IPS-NIHi11 (cell line): ENCODE data around the gene SYNC.
"Not testable (repeated sequence)": the region's sequence is repeated elsewhere in the genome, so short reads cannot be mapped to it uniquely, and the experiment has no call there.

Source experiments
- DNase-seq: peaks from one replicate; pipeline ENCODE4 v3.0.0; 2012; ENCODE audit warnings: mixed read lengths, low spot score

The SYNC gene

DNA sequence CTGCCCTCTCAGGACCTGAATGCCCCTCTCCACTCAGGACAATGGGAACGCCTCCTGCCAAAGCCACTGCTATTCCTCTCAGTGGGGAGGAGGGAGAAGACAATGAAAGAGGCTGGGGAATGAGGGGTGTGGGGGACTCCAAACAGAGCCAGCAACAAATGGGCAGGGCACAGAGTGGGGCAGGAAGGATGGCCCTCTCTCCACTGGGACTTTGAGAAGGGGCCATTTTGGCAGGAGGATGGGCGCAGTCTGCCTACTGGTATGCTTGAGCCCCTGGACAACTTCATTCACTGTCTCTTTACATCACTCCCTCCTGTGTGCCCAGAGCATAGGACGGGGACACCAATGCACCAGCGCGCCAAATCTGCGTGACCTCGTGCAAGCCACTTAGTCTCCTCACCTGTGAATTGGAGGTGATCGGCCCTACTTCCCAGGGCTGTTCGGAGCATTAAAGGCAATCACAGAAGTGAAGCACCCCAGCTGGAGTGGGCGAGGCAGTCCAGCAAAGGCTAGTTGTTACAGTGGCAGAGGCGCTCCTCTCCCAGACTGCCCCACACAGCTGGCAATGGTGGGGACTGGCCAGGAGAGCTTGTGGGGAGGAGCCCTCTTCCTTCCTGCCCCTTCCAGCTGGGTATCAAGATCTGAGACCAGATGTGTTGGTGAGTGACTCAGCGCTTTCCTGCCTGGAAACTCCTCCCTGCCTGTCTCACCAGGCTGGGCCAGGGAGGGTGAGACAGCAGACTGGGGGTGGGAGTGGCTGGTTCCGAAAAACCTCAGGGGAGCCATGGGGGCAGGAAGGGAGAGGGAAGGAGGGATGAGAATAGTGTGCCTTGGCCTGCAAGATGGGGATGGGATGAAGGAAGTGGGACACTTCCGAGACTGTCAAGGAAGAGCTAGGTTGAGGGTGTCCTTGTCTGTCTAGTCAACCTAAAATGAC lies 22.4 kb upstream of the SYNC start:
- peak; percentile 68 for DNase-seq

- DNase-seq: no peak
Observed at GRCh38 chr1:32719681-32720275, 17.2 kb upstream of the SYNC start.

DNA sequence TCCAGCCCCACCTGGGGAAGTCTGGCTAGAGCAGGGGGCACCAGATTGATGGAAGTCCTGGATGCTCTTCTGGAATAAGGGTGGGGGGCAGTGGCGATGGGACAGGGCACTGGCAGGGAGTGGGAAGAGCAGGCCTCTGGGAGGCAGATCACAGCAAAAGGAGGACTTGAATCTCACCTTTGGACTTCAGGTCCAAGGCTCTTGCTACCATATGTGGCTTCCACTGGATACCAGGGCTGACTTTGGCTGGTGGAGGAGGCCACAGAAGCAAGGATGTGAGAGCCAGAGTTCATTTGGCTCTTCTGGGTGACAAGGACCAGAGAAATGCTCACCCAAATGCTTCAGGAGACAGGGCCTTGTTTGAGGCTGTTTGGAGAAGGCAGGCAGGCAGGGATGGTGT lies 16.0 kb upstream of the SYNC start:
- DNase-seq: no peak

GRCh38 chr1:32718036-32718435 lies 15.5 kb upstream of the SYNC start:
- DNase-seq: no peak

- no peak for DNase-seq
Observed at GRCh38 chr1:32717503-32717902, 14.9 kb upstream of the SYNC start.

DNA sequence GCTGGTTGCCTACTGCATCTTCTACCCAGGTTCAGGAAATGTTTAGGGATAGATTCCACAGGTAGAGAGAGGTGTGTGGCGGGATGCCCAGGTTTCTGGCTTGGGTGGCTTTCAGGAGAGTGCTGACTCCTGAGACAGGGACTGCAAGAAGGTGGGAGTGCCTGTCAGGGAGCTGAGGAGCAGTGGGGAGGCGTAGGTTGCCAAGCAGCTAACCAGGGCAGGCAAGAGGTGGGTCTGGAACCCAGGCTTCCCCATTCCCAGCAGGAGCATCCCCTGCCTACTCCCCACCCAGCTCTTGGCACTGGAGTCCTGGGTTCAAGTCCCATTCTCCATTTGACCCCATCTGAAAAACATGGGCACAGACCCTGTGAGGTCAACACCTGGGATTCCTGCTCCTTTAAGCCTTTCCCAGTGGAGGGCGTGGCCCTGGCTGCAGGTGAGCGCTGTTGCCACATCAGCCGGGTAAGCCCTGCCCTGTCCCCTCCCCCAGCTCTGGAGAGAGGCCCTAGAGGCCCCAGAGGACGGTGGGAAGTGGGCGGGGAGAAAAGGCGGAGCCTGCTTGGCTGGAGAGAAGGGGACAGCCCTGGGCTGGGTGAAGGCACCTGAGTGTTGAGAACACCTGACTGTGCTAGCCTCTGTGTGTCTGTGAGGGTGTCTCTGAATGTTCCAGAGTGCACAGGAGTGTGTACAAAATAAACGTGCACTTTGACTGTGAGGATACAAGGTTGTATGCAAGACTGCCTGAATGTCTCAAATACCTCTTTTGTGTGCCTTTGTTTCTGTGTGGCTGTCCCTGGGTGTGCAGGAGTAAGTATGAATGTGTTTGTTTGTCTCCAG lies 14.0 kb upstream of the SYNC start:
- DNase-seq: peak; percentile 97

DNA sequence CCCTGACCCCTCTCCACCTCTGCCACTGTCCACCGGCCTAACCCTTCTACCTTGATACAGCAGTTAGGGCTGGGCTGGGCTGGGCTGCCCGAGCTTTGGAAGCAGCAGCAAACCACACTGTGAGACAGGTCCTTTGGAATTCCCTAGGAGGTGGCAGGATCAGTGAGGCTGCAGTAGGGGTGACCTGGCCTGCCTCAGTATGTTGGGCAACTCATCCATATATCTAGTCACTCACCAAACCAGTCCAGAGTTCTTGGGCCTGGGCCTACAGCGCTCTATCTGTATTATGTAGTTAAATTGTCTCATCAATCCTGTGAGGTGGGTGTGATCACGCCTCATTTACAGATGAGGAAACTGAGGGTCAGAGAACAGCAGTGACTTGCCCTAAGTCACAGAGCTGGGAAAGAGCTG lies 13.3 kb upstream of the SYNC start:
- no peak for DNase-seq

- no peak for DNase-seq
Observed at GRCh38 chr1:32714277-32714676, 11.7 kb upstream of the SYNC start.

GRCh38 chr1:32713081-32713480 lies 10.5 kb upstream of the SYNC start:
- no peak for DNase-seq

- DNase-seq: not testable (repeated sequence)
Observed at GRCh38 chr1:32711221-32711620, 8.7 kb upstream of the SYNC start.

GRCh38 chr1:32709476-32709875 lies 6.9 kb upstream of the SYNC start:
- no peak for DNase-seq

DNA sequence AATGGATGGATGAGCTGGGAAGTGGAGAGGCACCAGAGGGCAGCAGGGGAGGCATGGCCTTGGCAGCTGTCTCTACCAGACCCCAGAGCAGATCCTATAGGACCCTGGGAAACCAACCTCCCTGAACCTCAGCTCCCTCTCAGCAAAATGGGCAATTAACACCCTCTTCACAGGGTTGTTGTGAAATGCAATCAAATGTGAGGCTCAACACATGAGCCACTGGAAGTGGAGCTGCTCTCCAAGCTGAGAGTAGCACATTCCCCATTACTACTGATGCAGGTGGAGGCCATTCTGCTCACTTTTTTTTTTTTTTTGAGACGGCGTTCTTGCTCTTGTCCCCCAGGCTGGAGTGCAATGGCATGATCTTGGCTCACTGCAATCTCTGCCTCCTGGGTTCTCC lies 6.5 kb upstream of the SYNC start:
- DNase-seq: no peak

DNA sequence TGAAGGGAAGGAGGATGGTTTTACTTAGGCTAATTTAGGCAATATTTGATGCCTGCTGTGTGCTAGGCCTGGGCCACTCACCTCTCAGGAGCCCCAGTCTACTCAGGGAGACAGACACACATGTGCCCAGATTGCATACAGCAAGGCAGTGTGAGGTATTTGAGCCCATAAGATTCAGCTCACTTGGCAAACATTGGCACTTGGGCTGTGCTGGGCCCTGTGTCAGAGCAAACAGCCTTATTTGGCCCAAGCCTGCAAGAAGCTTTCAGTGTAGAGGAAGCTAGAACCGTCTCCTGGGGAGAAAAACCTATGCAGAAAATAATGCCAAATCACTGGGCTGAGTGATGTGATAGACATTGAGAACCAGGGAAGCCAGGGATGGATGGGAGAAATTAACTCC lies 3.9 kb upstream of the SYNC start:
- no peak for DNase-seq

- DNase-seq: no peak
Observed at GRCh38 chr1:32705516-32705915, 2.9 kb upstream of the SYNC start.

DNA sequence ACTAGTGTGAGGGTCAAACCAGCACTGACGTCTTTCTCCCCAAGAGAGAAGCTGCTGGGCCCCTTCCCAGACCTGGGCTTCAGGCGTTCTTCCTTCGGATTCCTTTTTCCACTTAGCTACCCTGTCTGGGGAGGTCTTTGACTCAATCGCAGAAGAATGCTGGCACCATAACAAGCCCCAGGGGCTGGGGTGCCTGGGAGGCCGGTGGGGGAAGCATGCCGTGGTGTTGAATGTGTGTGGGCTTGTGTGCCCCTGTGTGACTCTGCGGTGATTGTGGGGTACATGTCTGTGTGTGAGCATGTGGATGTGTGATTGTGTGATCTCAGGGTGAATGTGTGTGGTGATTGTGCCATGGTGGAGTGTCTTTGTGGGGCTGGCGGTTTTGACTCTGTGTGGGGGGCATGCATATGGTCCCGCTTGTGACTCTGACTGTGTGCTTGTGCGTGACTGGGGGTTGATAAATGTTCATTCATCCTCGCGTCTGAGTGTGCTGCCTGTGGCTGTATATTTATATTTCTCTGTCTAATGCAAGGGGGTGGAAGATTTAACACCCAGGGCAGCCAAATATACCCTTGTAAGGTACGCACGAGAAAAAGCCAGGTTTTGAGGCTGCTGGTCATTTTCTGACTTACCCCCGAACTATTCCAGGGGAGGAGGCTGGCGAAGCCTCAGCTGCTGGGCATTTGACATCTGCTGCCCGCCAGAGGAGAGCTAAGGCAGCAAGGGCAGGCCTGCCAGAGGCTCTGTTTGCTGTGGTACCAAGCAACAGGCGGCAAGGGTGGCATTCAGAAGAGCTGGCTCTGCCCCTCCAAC lies 1.1 kb upstream of the SYNC start:
- DNase-seq: peak; percentile 47

GRCh38 chr1:32701951-32702598 lies 495 bp downstream of the SYNC start:
- peak; percentile 43 for DNase-seq

DNA sequence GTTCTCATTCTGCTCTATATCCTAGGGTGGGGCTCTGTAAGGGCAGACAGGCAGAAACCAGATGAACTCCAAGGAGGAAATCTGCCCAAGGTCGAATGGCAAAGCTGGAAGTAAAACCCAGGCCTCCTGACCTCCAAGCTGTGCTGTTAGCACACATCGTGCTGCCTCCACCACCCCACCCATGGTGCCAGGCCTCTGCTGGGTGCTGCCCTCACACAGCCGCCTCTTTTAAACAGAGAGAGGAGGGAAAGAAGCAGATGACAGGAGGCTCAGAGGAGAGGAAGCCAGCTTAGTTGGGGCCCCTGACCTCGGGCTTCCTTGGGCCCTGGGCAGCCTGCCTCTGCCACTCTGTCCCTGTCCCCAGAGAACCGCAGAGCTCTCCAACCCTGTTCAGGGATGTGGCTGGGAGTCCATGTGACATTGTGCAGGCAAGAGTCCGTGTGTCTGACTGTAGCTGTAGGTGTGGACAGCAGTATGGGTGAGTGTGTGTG lies 1.1 kb downstream of the SYNC start:
- DNase-seq: no peak

DNA sequence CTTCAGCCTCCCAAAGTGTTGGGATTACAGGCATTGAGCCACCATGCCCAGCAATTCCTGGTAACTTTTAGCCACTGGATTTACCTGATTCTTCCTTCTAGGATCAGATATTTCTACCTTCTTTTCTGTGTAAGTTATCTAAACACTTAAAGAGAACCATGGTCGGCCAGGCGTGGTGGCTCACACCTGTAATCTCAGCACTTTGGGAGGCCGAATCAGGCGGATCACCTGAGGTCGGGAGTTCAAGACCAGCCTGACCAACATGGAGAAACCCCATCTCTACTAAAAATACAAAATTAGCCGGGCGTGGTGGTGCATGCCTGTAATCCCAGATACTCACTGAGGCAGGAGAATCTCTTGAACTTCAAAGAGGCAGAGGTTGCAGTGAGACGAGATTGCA lies 5.6 kb downstream of the SYNC start:
- not testable (repeated sequence) for DNase-seq

DNA sequence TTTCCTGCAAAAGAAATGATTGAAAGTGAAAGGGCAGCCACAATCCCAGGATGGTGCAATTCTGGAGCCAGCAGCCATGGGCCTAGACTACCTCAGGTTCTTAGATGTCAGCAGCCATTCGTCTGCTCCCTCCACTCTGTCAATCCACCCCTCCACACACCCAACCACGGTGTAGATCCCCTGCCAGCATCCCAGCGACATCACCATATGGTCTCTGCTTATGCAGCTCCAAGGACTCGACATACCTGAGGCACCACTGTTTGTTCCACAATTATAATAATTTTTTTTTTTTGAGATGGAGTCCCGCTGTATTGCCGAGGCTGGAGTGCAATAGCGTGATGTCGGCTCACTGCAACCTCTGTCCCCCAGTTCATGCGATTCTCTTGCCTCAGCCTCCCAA lies 6.5 kb downstream of the SYNC start:
- no peak for DNase-seq

DNA sequence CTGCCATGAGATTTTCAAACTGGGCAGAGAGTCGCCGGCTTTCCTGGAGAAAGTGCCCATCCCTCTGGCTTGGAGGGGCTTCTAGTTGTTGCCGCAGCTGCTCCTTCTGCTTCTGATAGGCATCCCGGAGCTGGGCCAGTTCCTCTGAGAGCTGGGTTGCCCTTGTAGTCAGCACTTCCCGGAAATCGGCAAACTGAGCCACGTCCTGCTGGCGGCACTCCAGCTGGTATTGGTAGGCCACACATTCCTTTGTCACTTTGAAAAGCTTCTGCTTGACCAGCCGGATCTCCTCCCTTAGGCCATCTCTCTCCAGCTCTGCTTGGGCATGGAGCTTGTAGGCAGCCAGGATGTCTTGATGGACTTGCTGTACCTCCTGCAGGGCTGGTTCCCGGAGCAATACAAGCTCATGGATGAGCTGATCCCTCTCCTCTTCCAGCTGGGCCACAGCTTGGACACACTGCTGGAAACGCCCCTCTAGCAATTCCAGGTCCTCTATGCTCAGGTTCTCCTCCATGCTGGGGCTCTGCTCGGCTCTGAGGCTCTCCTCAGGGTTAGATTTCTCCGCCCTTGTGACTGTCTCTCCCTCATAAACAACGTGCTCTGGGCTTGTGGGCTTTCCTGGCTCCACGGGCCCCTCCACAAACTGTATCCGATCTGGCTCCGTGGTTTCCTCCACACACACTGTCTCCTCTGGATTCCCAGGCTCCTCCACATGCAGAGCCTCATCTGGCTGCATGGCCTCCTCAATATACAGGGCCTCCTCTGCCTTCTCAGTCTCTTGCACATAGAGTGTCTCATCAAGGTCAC lies 7.3 kb downstream of the SYNC start:
- DNase-seq: no peak
